ENCODE measurements around the gene PARP12. TPM values are rescaled to one million over a fixed set of nuclear protein-coding genes. Genes with fewer than 3 reads are reported as not detected.

Gene PARP12
- total RNA-seq, 1 donor from 2014 or later: 58.1 TPM

- H3K27me3 Mint-ChIP-seq (ENCODE audit: low read depth, unreplicated experiment): peaks cover 16% of the 10 kb centered on the region
- H3K4me1 Mint-ChIP-seq (ENCODE audit: low read depth, unreplicated experiment): no peaks in the 10 kb centered on the region
- Histone ChIP-seq H3K27ac (ENCODE audit: low read depth, low read length) (no peak overlapping the region), H3K79me2 (ENCODE audit: insufficient read depth, low read length) (no peaks in the 10 kb centered on the region), H3K36me3 (ENCODE audit: insufficient read depth, low read length) (no peaks in the 10 kb centered on the region), H3K9ac (ENCODE audit: low read length) (no peak overlapping the region), H3K4me2 (ENCODE audit: low read length) (no peak overlapping the region), H3K4me1 (ENCODE audit: insufficient read depth, low read length) (no peaks in the 10 kb centered on the region), H3K27me3 (ENCODE audit: insufficient read depth, low read length) (peaks cover 12% of the 10 kb centered on the region), H4K20me1 (ENCODE audit: insufficient read depth, low read length) (no peaks in the 10 kb centered on the region), H2AFZ (ENCODE audit: low read depth, low read length) (no peak overlapping the region), H3K9me3 (ENCODE audit: insufficient read depth, low read depth, low read length) (no peaks in the 10 kb centered on the region), H3K4me3 (ENCODE audit: insufficient read depth, low read depth, low read length) (no peak overlapping the region)
- FAIRE-seq (no peak), DNase-seq (ENCODE audit: low read depth) (no peak)
- no peaks in the 10 kb centered on the region for H3K9me3 Mint-ChIP-seq (ENCODE audit: unreplicated experiment)
- peaks cover 6% of the 10 kb centered on the region for H3K36me3 Mint-ChIP-seq (ENCODE audit: low read depth, unreplicated experiment)
- no peak overlapping the region for H3K4me3 Mint-ChIP-seq (ENCODE audit: unreplicated experiment)
- H3K27ac Mint-ChIP-seq (ENCODE audit: unreplicated experiment): no peak overlapping the region
- TF ChIP-seq EZH2 (IDR thresholded peaks at IDR 0.05; ENCODE audit: insufficient read depth, low read length): no peak
- no peak for TF ChIP-seq CTCF (IDR thresholded peaks at IDR 0.05; ENCODE audit: insufficient read depth, low read depth, low read length)
Measured at GRCh38 chr7:140084142-140084655, 21.4 kb upstream of the PARP12 start.

DNA sequence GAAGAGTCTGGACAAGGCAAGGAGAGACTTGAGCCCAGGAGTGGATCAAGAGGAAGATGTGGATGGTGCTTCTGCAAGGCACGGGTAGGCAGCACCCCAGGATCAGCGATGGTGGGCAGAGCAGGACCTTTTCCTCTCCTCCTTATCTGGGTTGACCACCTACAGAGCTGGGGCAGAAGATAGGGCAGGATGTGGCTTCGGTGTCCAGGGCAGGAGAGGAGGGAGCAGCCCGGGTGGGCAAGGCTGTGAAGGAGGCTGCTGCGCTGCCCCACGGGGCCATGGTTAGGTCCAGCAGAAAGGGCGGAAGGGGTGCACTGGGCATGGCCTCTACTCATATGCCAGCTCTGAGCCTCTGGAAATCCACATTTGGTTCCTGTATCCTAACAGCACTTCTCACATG, 20.0 kb upstream of the PARP12 start:
- Histone ChIP-seq H3K27ac (ENCODE audit: low read depth, low read length) (no peak overlapping the region), H3K4me3 (ENCODE audit: insufficient read depth, low read depth, low read length) (no peak overlapping the region), H3K27me3 (ENCODE audit: insufficient read depth, low read length) (peaks cover 12% of the 10 kb centered on the region), H2AFZ (ENCODE audit: low read depth, low read length) (no peak overlapping the region), H3K9ac (ENCODE audit: low read length) (no peak overlapping the region), H3K36me3 (ENCODE audit: insufficient read depth, low read length) (no peaks in the 10 kb centered on the region), H3K4me2 (ENCODE audit: low read length) (no peak overlapping the region), H3K9me3 (ENCODE audit: insufficient read depth, low read depth, low read length) (no peaks in the 10 kb centered on the region), H4K20me1 (ENCODE audit: insufficient read depth, low read length) (no peaks in the 10 kb centered on the region), H3K79me2 (ENCODE audit: insufficient read depth, low read length) (no peaks in the 10 kb centered on the region), H3K4me1 (ENCODE audit: insufficient read depth, low read length) (no peaks in the 10 kb centered on the region)
- no peak for TF ChIP-seq CTCF (IDR thresholded peaks at IDR 0.05; ENCODE audit: insufficient read depth, low read depth, low read length)
- no peak for TF ChIP-seq EZH2 (IDR thresholded peaks at IDR 0.05; ENCODE audit: insufficient read depth, low read length)
- DNase-seq (ENCODE audit: low read depth): no peak
- Mint-ChIP-seq H3K4me3 (ENCODE audit: unreplicated experiment) (no peak overlapping the region), H3K27ac (ENCODE audit: unreplicated experiment) (no peak overlapping the region), H3K36me3 (ENCODE audit: low read depth, unreplicated experiment) (peaks cover 6% of the 10 kb centered on the region), H3K27me3 (ENCODE audit: low read depth, unreplicated experiment) (peaks cover 16% of the 10 kb centered on the region), H3K9me3 (ENCODE audit: unreplicated experiment) (no peaks in the 10 kb centered on the region), H3K4me1 (ENCODE audit: low read depth, unreplicated experiment) (no peaks in the 10 kb centered on the region)
- no peak for FAIRE-seq

GRCh38 chr7:140081774-140082425, 19.1 kb upstream of the PARP12 start:
- H3K4me3 Mint-ChIP-seq (ENCODE audit: unreplicated experiment): no peak overlapping the region
- H3K79me2 ChIP-seq (ENCODE audit: insufficient read depth, low read length): no peaks in the 10 kb centered on the region
- H2AFZ ChIP-seq (ENCODE audit: low read depth, low read length): no peak overlapping the region
- no peak overlapping the region for H3K27ac Mint-ChIP-seq (ENCODE audit: unreplicated experiment)
- FAIRE-seq (no peak), DNase-seq (ENCODE audit: low read depth) (no peak)
- H3K4me1 Mint-ChIP-seq (ENCODE audit: low read depth, unreplicated experiment): no peaks in the 10 kb centered on the region
- no peak overlapping the region for H3K4me3 ChIP-seq (ENCODE audit: insufficient read depth, low read depth, low read length)
- H3K27ac ChIP-seq (ENCODE audit: low read depth, low read length): no peak overlapping the region
- peaks cover 16% of the 10 kb centered on the region for H3K27me3 Mint-ChIP-seq (ENCODE audit: low read depth, unreplicated experiment)
- H3K36me3 Mint-ChIP-seq (ENCODE audit: low read depth, unreplicated experiment): peaks cover 6% of the 10 kb centered on the region
- H3K36me3 ChIP-seq (ENCODE audit: insufficient read depth, low read length): no peaks in the 10 kb centered on the region
- H3K9me3 Mint-ChIP-seq (ENCODE audit: unreplicated experiment): no peaks in the 10 kb centered on the region
- H3K4me2 ChIP-seq (ENCODE audit: low read length): no peak overlapping the region
- no peak overlapping the region for H3K9ac ChIP-seq (ENCODE audit: low read length)
- H3K9me3 ChIP-seq (ENCODE audit: insufficient read depth, low read depth, low read length): no peaks in the 10 kb centered on the region
- peaks cover 12% of the 10 kb centered on the region for H3K27me3 ChIP-seq (ENCODE audit: insufficient read depth, low read length)
- TF ChIP-seq CTCF (IDR thresholded peaks at IDR 0.05; ENCODE audit: insufficient read depth, low read depth, low read length): no peak
- TF ChIP-seq EZH2 (IDR thresholded peaks at IDR 0.05; ENCODE audit: insufficient read depth, low read length): no peak
- H3K4me1 ChIP-seq (ENCODE audit: insufficient read depth, low read length): no peaks in the 10 kb centered on the region
- H4K20me1 ChIP-seq (ENCODE audit: insufficient read depth, low read length): no peaks in the 10 kb centered on the region
